Right lobe of liver (tissue), 4 donors: ENCODE data around the gene BCL2L11.

Experiments
- POLR2A ChIP-seq: fragments of 450-650 bp; IDR thresholded peaks from one replicate; pipeline ENCODE4 v1.6.1; 2017; ENCODE audit warnings: antibody characterized with exemption, mild to moderate bottlenecking
- TF ChIP-seq, protein P1 (sequence below), 4 donors: fragments of 200-600 bp in 3 of 4; fragments of 450-650 bp in 1 of 4; IDR thresholded peaks; one replicate each; pipeline versions ENCODE4 v1.5.1 to v1.8.0; 2016 to 2022; ENCODE audit warnings: antibody characterized with exemption in 4 of 4, mild to moderate bottlenecking in 2 of 4
- donor health status: DM: no; HTN: no; CAD: no.
- donor health status: DM: no; HTN: no; CAD: no.
- donor health status: DM: no; HTN: yes; CAD: no.

DNA sequence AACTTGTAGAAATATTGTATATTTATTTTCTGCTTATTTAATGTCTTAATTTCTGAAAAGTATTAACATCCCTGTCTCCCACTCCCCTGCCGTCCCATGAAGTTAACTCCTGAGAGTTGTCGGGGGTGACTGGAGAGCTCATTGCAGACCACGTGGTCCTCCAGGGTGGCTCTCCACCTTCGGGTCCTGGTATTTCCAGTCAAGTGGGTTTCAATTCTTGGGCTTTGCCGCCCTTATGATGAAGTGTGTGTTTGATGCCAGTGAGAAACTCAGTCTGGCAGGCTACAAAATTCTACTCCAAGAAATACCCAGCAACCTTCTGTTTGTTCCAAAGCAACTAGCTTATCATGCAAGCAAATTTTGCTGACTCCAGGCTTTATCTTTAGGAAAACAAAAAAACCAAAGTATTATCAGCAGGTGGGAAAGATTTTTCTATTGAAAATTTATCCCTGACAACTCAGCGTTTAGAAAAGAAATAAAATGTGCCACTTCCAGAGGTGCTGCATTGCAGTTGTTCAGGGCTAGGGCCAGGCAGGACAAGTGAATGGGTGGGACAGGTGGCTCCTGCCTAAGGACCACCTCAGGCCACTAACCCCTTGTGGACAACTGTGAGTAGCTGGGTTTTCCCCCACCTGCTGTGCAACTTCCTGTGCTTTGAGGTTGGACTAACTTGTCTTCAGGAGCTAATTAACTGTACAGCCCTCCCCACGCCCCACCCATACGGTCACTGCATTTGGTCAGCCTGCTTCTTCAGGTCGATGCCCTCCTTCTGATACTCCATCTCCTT, 46.6 kb downstream of the BCL2L11 start:
- TF ChIP-seq, protein P1, sequence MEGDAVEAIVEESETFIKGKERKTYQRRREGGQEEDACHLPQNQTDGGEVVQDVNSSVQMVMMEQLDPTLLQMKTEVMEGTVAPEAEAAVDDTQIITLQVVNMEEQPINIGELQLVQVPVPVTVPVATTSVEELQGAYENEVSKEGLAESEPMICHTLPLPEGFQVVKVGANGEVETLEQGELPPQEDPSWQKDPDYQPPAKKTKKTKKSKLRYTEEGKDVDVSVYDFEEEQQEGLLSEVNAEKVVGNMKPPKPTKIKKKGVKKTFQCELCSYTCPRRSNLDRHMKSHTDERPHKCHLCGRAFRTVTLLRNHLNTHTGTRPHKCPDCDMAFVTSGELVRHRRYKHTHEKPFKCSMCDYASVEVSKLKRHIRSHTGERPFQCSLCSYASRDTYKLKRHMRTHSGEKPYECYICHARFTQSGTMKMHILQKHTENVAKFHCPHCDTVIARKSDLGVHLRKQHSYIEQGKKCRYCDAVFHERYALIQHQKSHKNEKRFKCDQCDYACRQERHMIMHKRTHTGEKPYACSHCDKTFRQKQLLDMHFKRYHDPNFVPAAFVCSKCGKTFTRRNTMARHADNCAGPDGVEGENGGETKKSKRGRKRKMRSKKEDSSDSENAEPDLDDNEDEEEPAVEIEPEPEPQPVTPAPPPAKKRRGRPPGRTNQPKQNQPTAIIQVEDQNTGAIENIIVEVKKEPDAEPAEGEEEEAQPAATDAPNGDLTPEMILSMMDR (IDR thresholded peaks at IDR 0.05): no peak
- TF ChIP-seq POLR2A: no peak
